HepG2 (cell line): Measurements from ENCODE around the gene MIF4GD. TPM values are rescaled to one million over a fixed set of nuclear protein-coding genes. Genes with fewer than 3 reads are reported as not detected.
A peak's percentile ranks its signal among the peaks of the same experiment; 100 is the strongest.

ENCODE experiments used
- ATF4 ChIP-seq, 2 experiments: fragments of 450-650 bp in 1 of 2; sonication (generic) in 1 of 2; formaldehyde crosslinking; IDR thresholded peaks; 2 replicates each; pipeline versions ENCODE4 v1.5.0 to v1.8.0; 2020 to 2022; ENCODE audit warnings: mild to moderate bottlenecking in 1 of 2, missing genetic modification reagents in 1 of 2
- BATF2 ChIP-seq: sonication (generic); formaldehyde crosslinking; IDR thresholded peaks from 2 replicates; pipeline ENCODE4 v1.8.0; 2022; ENCODE audit warnings: mild to moderate bottlenecking, missing genetic modification reagents, moderate library complexity
- PATZ1 ChIP-seq: sonication (generic); formaldehyde crosslinking; IDR thresholded peaks from 2 replicates; pipeline ENCODE4 v1.4.0; 2020; ENCODE audit warnings: missing genetic modification reagents
- PLSCR1 ChIP-seq: sonication (generic); formaldehyde crosslinking; IDR thresholded peaks from 2 replicates; pipeline ENCODE4 v1.5.0; 2020; ENCODE audit warnings: missing genetic modification reagents, mild to moderate bottlenecking, borderline replicate concordance
- POLR2A ChIP-seq, 2 experiments: IDR thresholded peaks; 2 replicates each; pipeline ENCODE4 v1.6.1; 2011; ENCODE audit warnings: low read depth in 2 of 2, low read length in 2 of 2, mild to moderate bottlenecking in 1 of 2, moderate library complexity in 1 of 2; ENCODE audit not compliant: insufficient read depth in 1 of 2
- PREB ChIP-seq: sonication (generic); formaldehyde crosslinking; IDR thresholded peaks from 2 replicates; pipeline ENCODE4 v1.4.0; 2020; ENCODE audit warnings: missing genetic modification reagents
- PTBP1 ChIP-seq: fragments of 200-400 bp; formaldehyde crosslinking; IDR thresholded peaks from 2 replicates; pipeline ENCODE4 v1.6.1; 2018; ENCODE audit warnings: low read length, low read depth; ENCODE audit not compliant: poor library complexity, severe bottlenecking
- RFX3 ChIP-seq: IDR thresholded peaks from 2 replicates; pipeline ENCODE4 v1.6.1; 2016; ENCODE audit warnings: missing biosample characterization, missing genetic modification reagents
- SP4 ChIP-seq: sonication (generic); formaldehyde crosslinking; IDR thresholded peaks from 2 replicates; pipeline ENCODE4 v1.8.1; 2023; ENCODE audit warnings: mild to moderate bottlenecking, missing genetic modification reagents
- ZC3H13 ChIP-seq: sonication (generic); formaldehyde crosslinking; IDR thresholded peaks from 2 replicates; pipeline ENCODE4 v1.8.1; 2023; ENCODE audit warnings: mild to moderate bottlenecking, missing genetic modification reagents, moderate library complexity
- ZFAT ChIP-seq: sonication (generic); formaldehyde crosslinking; conservative IDR thresholded peaks from 2 replicates; pipeline ENCODE4 v1.8.1; 2023; ENCODE audit warnings: missing genetic modification reagents, inconsistent platforms
- ZNF224 ChIP-seq: sonication (generic); formaldehyde crosslinking; IDR thresholded peaks from 2 replicates; pipeline ENCODE4 v1.5.0; 2020; ENCODE audit warnings: mild to moderate bottlenecking, missing genetic modification reagents
- ZNF318 ChIP-seq: sonication (generic); formaldehyde crosslinking; IDR thresholded peaks from 2 replicates; pipeline ENCODE4 v1.4.0; 2020; ENCODE audit warnings: mild to moderate bottlenecking, missing genetic modification reagents
- ZNF549 ChIP-seq: sonication (generic); formaldehyde crosslinking; IDR thresholded peaks from 2 replicates; pipeline ENCODE4 v1.5.0; 2020; ENCODE audit warnings: missing genetic modification reagents
- ZNF746 ChIP-seq: sonication (generic); formaldehyde crosslinking; IDR thresholded peaks from 2 replicates; pipeline ENCODE4 v1.8.0; 2022; ENCODE audit warnings: mild to moderate bottlenecking, missing genetic modification reagents
- polyA plus RNA-seq, 8 experiments: library from polyadenylated mRNA; depleted of rRNA in 3 of 8; stranded (reverse) in 7 of 8; unstranded in 1 of 8; fragments of >200 nt; fragmentation: Illumina TruSeq in 4 of 8; extraction: Trizol in 4 of 8; gene quantifications; 2 replicates each; pipeline versions ENCODE4 v1.2.1 to v1.2.3, GENCODE V29; 2011 to 2016; ENCODE audit warnings: low read depth in 4 of 8, missing spikeins in 1 of 8, mixed read lengths in 1 of 8; ENCODE audit not compliant: insufficient read depth in 1 of 8
- total RNA-seq, 5 experiments: library from RNA; depleted of rRNA; stranded (reverse); fragments of >200 nt; fragmentation: Illumina TruSeq; extraction: Trizol; gene quantifications; 2 replicates each; pipeline ENCODE4 v1.2.3, GENCODE V29; 2016; ENCODE audit warnings: low read depth in 1 of 5

MIF4GD gene
- total and polyA plus RNA-seq, 2 of the 13 experiments (the other 11 are each of a cell fraction or from before 2014, with no cell fraction given): 14.0 to 28.0 TPM

GRCh38 chr17:75260641-75261335 lies 10.2 kb downstream of the MIF4GD start (continued):
- TF ChIP-seq BATF2 (CRISPR knock-in tag) (peak; percentile 57; the same call in 1 of the 2 replicates), ZNF318 (CRISPR knock-in tag) (no peak), POLR2A (IDR thresholded peaks at IDR 0.05; ENCODE audit: insufficient read depth in 1 of 2, low read depth in 2 of 2, low read length in 2 of 2) (no peak), PATZ1 (CRISPR knock-in tag) (no peak), ZNF549 (CRISPR knock-in tag) (no peak), ATF4 (CRISPR knock-in tag; IDR thresholded peaks at IDR 0.05) (0 out of 4 replicates have a peak, but pooled peaks of 1 of the 2 experiments have one; percentile 35), PTBP1 (no peak), ZNF224 (no peak), SP4 (CRISPR knock-in tag) (no peak; the same call in 1 of the 2 replicates), PLSCR1 (no peak), ZFAT (CRISPR knock-in tag) (no peak), ZNF746 (CRISPR knock-in tag) (no peak), RFX3 (CRISPR knock-in tag) (no peak), PREB (CRISPR knock-in tag) (no peak), ZC3H13 (CRISPR knock-in tag) (0 out of 2 replicates have a peak, but pooled peaks have one; percentile 64)
